ENCODE measurements around the gene WNT9A.

Gene WNT9A

DNA sequence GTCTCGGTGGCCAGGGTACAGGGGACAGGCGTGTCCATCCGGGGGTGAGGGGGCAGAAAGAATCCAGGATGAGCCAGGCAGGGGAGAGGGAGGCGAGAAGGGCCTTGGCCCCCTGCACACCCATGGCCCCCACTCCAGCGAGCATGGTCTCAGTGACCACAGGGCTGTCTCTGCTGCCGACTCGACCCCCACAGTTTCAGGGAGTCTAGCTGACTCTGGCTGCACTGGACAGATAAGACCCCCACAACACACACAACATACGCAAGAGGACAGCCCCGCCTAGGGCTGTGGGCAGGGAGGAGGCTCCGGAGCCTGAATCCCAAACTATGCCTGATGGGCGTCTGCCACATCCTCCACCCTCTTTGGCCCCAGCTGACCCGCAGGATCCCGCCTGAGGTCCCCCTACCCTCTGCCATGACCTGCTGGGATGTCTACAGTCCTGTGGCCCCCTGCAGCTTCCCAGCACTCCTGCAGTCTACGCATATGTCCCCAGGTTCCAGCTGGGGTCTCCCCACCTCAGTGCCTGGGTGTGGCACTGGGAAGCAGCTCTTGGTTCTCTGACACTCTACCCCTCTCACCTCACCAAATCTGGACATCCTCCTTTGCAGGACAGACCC, 22.0 kb downstream of the WNT9A start:
- TF ChIP-seq TAF1 (IDR thresholded peaks at IDR 0.05; ENCODE audit: borderline replicate concordance, insufficient read depth, low read length) (no peak), FOXP2 (optimal IDR thresholded peaks at IDR 0.05; ENCODE audit: borderline replicate concordance, extremely low read depth, extremely low read length, insufficient read depth) (no peak), SIN3A (IDR thresholded peaks at IDR 0.05; ENCODE audit: borderline replicate concordance, insufficient read depth, low read length) (no peak), POLR2AphosphoS5 (IDR thresholded peaks at IDR 0.05; ENCODE audit: low read depth, low read length) (no peak)
- TF ChIP-seq, protein P1, sequence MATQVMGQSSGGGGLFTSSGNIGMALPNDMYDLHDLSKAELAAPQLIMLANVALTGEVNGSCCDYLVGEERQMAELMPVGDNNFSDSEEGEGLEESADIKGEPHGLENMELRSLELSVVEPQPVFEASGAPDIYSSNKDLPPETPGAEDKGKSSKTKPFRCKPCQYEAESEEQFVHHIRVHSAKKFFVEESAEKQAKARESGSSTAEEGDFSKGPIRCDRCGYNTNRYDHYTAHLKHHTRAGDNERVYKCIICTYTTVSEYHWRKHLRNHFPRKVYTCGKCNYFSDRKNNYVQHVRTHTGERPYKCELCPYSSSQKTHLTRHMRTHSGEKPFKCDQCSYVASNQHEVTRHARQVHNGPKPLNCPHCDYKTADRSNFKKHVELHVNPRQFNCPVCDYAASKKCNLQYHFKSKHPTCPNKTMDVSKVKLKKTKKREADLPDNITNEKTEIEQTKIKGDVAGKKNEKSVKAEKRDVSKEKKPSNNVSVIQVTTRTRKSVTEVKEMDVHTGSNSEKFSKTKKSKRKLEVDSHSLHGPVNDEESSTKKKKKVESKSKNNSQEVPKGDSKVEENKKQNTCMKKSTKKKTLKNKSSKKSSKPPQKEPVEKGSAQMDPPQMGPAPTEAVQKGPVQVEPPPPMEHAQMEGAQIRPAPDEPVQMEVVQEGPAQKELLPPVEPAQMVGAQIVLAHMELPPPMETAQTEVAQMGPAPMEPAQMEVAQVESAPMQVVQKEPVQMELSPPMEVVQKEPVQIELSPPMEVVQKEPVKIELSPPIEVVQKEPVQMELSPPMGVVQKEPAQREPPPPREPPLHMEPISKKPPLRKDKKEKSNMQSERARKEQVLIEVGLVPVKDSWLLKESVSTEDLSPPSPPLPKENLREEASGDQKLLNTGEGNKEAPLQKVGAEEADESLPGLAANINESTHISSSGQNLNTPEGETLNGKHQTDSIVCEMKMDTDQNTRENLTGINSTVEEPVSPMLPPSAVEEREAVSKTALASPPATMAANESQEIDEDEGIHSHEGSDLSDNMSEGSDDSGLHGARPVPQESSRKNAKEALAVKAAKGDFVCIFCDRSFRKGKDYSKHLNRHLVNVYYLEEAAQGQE (IDR thresholded peaks at IDR 0.05; ENCODE audit: insufficient read depth in 1 of 2, low read depth in 2 of 2, low read length in 2 of 2), result no peak

DNA sequence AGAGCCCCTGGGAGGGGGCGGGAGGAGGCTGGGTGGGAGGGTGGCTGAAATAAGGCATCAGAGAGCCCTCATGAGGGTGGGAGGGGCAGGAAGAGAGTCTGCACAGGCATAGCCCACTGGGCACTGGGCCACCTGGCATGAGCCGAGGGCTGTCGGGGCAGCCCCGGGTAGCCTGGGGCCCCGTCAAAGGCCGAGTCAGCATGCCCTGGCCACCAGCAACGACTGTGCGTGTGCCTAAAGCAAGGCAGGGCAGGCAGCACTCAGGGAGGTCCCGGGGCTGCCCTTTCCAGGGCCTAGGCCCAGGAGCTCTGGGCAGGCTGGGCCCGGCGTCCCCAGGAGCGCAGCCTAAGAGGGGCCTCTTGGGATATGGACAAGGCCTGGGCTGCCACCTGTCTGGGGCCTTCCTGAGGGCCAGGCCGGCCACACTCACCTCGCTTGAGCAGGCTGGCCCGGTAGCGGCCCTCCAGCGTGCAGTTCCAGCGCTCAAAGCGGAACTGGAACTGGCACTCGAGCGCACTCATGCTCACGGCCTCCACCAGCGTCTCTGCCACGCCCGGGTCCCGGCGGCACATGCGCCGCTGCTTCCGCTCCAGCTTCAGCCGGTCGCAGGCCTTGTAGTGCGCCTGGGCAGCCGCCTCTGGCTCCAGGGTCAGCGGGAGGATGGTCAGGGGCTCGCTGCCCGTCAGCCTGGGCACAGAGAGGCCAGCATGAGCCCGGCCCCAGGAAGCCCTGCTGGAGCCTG, 22.7 kb downstream of the WNT9A start:
- TF ChIP-seq SIN3A (IDR thresholded peaks at IDR 0.05; ENCODE audit: borderline replicate concordance, insufficient read depth, low read length) (no peak), TAF1 (IDR thresholded peaks at IDR 0.05; ENCODE audit: borderline replicate concordance, insufficient read depth, low read length) (no peak), POLR2AphosphoS5 (IDR thresholded peaks at IDR 0.05; ENCODE audit: low read depth, low read length) (no peak), FOXP2 (optimal IDR thresholded peaks at IDR 0.05; ENCODE audit: borderline replicate concordance, extremely low read depth, extremely low read length, insufficient read depth) (no peak)
- TF ChIP-seq, protein P1 (IDR thresholded peaks at IDR 0.05; ENCODE audit: insufficient read depth in 1 of 2, low read depth in 2 of 2, low read length in 2 of 2), result no peak

DNA sequence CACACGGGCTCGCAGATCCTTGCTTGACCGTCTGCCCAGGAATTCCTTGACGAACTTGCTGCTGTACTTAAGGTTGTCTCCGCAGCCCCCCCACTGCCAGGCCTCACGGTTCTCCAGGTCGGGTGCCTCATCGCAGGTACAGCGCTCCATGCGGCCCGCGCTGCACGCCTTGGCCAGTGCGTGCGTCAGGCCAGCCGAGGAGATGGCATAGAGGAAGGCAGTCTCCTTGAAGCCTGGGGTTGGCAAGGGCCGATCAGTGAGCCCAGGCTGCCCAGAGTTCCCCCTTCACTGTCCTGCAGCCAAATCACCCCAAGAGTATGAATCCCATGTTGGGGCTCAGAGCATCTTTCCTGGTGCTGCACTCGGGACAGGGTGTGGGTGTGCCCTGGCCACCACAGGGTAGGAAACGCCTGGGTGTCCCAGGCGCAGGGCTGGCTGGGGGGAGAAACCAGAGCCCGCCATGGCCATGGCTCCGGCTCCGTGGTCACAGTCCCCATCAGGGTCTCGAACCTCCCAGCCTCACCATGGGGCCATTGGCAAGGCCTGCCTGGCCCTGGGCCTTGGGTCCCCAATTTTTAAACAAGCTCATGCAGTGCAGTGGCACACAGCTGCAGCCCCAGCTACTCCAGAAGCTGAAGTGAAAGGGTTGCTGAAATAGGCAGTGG, 23.4 kb downstream of the WNT9A start:
- no peak for TF ChIP-seq SIN3A (IDR thresholded peaks at IDR 0.05; ENCODE audit: borderline replicate concordance, insufficient read depth, low read length)
- TF ChIP-seq TAF1 (IDR thresholded peaks at IDR 0.05; ENCODE audit: borderline replicate concordance, insufficient read depth, low read length), result no peak
- no peak for TF ChIP-seq POLR2AphosphoS5 (IDR thresholded peaks at IDR 0.05; ENCODE audit: low read depth, low read length)
- TF ChIP-seq, protein P1 (IDR thresholded peaks at IDR 0.05; ENCODE audit: insufficient read depth in 1 of 2, low read depth in 2 of 2, low read length in 2 of 2), result no peak
- TF ChIP-seq FOXP2 (optimal IDR thresholded peaks at IDR 0.05; ENCODE audit: borderline replicate concordance, extremely low read depth, extremely low read length, insufficient read depth), result no peak

DNA sequence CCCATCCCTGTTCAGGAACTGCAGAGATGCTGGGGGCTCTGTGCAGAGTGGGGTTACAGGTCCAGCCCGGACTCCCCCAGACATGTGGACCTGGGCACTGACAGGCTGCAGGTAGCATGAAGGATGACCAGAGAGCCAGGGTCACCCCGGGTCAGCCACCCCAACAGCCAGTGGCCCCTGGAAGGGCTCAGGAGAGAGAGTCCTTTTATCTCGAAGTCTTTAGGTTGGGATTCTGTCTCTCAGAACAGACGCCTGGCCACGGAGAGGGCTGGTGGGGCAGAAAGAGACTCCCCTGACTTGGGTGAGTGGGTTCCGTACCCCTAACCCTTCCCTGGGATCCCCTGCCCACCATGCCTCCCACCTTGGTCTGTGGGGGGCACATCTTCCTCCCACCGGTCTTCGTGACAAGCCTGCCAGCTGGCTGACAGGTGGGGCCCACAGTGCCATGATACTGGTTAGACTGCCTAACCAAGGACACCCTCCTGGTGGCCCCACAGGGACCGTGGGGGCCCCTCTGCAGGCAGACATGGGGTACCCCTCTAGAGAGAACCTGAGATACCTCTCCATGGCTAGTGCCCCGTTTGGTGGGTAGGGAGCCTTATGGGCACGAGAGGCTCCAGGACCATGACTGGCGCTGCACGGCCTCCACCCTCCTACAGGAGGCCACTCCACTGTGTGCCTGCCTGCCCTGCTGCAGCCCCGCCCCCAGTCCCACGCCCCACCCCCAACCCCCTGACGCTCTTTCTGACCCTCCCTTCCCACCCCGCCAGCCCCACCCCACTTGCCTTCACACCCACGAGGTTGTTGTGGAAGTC, 24.2 kb downstream of the WNT9A start:
- TF ChIP-seq FOXP2 (optimal IDR thresholded peaks at IDR 0.05; ENCODE audit: borderline replicate concordance, extremely low read depth, extremely low read length, insufficient read depth) (no peak), POLR2AphosphoS5 (IDR thresholded peaks at IDR 0.05; ENCODE audit: low read depth, low read length) (no peak), SIN3A (IDR thresholded peaks at IDR 0.05; ENCODE audit: borderline replicate concordance, insufficient read depth, low read length) (no peak), TAF1 (IDR thresholded peaks at IDR 0.05; ENCODE audit: borderline replicate concordance, insufficient read depth, low read length) (no peak)
- TF ChIP-seq, protein P1 (IDR thresholded peaks at IDR 0.05; ENCODE audit: insufficient read depth in 1 of 2, low read depth in 2 of 2, low read length in 2 of 2), result no peak

All from PFSK-1 (cell line).